NK-92 (cell line): Measurements from ENCODE around the gene ADAMTS17.

Experiments used
- DNase-seq: peaks from one replicate; lab custom pipeline; 2025; ENCODE audit not compliant: unreplicated experiment; lab: John Stamatoyannopoulos, UW

Gene ADAMTS17

DNA sequence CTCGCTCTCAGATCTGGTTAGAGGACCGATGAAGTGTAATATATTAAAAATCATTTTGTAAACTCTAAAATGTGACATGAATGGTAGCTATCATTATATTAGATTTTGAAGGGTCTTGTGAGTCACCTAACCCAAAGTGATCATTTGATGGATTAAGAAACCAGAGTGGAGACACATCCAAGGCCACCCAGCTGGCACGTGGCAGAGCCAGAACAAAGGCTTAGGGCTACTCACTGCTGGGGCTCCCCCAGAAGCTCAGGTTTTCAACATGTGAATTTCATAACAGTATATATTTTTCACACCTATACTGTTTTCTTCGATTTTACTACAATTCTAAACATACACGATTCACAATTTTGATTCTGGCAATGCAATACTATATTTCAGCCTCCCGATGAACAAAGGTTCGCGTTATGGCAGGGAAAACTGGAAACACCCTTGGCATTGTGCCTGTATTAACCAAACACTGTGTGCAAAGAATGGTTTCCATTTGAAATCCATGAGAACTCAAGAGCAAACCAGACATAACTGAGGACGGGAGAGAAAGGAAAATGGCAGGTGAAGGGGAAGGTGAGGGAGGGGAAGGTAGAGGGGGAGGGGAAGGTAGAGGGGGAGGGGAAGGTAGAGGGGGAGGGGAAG lies 88.9 kb downstream of the ADAMTS17 start:
- DNase-seq, result no peak

DNA sequence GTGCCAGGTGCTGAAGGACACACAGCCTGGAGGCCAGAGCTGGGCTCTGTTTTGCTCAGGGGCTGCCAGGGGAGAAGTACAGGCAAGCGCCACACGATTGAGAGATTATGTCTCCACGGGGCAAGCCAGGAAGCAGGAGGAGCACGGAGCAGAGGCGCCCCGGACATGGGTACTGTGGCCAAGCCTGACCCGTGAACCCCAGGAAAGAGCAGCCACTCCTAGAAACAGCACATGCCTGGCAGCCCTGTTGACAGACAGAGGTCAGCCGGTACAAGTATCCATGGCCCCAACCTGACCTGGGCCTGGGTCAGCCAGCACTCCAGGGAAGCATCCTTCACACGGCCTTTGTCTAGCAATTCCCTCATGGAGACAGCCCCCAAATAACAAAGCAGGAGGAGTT lies 89.4 kb downstream of the ADAMTS17 start:
- no peak for DNase-seq

DNA sequence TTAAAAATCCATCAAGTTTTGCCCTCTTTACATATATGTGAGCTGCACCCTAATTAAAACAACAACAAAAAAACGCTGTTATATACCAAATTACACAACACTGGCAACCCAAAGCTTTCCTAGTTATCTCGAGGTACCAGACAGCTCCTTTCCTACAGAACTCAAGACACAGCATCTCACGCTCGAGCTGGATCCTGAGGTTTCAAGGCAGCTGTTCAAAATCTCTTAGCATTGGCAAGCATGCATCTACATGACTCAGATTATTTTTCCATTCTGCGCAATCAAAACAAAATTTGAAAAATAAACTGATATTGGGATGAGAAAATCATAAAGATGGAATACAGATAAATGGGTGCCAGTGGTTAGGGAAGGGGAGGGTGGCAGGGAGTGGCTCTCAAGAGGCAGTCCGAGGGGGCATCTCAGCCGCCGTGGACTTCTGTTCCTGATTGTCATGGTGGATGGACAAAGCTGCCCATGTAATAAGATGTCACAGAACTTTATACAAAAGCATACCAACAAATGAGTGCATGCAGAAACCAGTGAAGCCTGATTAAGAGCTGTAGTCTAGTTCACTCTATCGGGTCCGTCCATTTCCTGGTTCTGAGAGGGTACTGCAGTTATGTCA lies 91.5 kb downstream of the ADAMTS17 start:
- DNase-seq, result no peak

DNA sequence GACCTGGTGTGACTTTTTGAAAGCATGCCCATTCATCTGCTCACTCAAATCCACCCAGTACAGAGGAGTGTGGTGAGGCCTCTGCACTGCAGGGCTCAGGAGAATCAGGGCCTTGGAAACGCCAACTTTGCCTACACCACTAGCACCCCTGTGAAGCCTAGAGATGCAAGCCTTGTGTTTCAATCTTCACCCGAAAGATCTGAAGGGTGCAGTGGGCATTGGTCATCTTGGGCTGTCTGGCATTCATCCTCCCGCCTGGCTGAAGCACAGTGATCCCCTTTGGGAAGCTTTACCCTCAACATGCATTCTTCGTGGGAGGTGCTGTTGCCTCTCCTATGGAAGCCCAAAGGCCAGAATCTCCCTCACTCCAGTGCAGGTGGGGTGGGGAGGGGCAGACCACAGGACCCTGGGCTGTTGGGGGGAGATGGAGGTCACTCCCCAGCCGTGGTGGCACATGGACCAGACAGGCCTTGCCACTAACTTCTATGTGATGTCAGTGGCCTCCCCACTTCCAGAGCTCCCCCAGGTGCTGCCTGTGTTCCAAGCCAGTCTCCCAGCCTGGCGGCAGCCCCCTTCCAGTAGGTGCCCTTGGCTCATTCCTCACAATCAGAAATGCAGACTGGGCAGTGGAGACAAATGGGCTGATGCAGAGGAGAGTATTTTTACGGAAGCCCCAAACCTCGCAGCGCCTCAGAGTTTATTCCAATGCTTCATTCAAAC lies 92.5 kb downstream of the ADAMTS17 start:
- no peak for DNase-seq

DNA sequence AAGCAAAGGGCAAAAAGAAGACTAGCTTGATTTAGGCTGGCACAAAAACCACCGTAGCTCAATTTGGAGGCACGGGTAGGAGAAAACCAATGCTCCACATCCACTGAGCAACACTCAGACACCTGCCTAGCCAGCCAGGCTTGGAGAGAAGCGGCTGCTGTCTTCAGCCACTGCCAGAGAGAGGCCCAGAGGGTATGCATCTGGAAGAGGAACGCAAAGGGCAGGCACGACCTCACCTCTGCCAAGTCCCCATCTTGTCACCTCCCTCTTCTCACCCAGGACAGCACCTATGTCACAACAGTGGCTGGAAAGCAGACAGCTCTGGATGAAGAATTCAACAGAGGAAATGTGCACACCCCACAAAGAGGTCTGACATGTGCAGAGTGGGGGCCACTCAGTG lies 93.5 kb downstream of the ADAMTS17 start:
- no peak for DNase-seq

DNA sequence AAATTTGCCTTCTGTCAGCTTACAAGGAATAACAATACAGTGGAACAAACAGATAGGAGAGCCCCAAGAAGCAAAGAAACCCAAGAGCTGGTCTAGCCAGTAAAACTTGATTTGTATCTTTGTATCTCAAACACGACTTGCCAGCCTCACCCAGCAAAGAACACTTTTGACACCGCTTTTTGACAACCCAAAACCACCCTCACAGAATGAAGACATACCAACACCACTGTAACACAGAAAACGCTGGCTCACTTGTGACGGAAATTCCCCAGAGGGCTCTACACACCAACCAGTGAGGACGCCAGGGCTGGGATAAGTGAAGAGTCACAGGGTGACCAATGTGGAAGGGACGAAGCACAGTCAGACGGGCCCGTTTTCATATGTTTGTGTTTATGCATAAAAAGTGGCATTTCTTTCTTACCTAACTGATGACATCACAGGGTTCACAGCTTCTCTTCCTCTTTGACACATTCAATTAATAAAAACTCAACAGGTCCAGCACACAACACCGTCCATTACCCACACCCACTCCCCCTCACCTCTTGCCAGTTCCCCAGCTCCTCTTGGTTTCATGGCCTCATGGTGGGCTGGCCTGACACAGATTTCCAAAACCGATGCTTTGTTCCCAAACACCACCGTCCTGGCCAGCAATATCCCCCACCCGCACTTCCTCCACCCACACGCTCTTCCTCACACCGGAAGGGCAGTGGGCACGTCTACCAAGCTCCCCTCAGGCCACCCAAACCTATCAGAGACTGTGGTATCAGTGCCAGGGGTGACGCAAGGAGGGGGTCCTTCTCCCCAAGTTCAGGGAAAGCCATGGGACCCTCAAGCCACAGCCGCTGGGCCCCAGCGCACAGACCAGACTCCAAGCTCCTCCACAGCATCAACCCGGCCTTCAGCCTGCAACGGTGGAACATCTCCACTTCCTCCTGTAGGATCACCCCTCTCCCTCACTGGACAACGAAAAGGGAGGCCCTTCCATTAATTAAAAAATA lies 94.2 kb downstream of the ADAMTS17 start:
- DNase-seq, result no peak

DNA sequence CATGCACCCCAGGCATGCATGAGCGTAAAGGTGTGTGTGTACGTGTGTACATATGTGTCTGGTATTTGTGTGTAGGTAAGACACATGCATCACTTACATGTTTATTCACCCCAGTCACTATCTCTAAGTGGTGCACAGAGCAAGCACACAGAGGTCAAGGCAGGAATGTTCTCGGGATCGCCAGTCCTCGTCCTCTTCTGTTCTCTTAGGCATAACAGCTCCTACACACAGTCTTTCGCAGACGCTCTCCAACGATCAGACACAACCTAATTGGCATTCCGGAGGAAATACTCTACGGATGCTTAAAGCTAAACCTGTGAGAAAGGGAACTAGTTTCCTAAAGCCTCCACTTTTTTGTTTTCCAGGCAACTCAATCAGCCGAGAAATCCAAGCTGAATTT lies 95.9 kb downstream of the ADAMTS17 start:
- DNase-seq, result no peak

DNA sequence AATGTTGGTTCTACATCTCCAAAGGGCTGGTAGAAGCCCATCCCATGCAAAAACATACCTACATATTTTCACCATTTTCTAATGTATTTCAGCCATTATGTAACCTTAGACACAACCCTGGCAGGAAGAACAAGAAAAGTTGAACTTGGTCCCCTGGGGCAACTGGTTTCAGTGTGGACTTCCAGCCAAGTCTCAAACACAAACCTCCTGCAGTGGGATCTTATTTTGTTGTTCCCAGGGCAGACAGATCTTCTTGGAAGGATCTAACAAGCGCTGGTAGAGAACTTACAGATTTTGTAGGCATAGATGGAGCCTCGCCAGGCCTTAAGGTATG lies 96.3 kb downstream of the ADAMTS17 start:
- DNase-seq, result no peak

DNA sequence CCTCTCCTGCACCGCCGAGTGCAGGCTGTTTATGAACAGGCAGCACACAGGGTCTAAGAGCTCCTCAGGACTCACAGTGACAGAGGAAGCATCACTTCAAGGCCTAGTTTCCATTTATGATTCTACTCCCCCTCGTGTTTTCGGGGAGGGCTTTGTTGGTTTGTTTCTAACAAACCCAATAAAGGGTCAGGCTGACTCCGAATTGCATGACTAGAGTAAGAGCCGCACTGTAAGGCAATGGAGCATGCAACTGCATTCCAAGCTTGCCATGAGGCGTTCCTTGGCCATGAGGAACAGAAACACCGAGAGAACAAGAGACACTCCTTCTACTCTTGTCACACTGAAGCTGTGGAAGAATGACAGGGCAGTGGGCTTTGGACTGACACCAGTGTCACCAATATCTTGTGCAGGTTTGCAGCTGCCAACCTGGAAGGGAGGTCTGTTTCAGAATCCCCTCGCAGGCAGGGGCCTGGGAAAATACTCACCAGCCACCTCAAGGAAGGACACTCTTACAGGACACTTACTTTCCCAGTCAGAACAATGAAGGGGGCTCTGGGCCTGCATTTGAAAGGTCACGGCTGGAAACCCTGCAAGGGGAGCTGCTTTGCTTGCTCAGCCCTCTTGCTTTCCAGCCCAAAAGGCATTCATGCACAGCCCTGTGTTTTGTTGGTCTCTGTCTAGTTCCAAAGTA lies 96.8 kb downstream of the ADAMTS17 start:
- no peak for DNase-seq

DNA sequence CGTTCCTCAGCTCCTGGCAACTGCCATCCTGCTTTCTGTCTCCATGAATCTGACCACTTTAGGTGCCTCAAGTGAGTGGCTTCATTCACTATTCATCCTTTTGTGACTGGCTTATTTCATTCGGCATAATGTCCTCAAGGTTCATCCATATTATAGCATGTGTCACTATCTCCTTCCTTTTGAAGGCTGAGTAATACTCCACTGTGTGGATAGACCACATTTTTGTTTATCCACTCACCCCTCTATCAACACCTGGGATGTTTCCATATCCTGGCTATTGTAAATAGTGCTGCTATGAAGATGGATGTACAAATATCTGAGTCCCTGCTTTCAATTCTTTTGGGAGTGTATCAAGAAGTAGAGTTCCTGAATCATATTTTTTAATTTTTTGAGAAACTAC lies 98.8 kb downstream of the ADAMTS17 start:
- no peak for DNase-seq

DNA sequence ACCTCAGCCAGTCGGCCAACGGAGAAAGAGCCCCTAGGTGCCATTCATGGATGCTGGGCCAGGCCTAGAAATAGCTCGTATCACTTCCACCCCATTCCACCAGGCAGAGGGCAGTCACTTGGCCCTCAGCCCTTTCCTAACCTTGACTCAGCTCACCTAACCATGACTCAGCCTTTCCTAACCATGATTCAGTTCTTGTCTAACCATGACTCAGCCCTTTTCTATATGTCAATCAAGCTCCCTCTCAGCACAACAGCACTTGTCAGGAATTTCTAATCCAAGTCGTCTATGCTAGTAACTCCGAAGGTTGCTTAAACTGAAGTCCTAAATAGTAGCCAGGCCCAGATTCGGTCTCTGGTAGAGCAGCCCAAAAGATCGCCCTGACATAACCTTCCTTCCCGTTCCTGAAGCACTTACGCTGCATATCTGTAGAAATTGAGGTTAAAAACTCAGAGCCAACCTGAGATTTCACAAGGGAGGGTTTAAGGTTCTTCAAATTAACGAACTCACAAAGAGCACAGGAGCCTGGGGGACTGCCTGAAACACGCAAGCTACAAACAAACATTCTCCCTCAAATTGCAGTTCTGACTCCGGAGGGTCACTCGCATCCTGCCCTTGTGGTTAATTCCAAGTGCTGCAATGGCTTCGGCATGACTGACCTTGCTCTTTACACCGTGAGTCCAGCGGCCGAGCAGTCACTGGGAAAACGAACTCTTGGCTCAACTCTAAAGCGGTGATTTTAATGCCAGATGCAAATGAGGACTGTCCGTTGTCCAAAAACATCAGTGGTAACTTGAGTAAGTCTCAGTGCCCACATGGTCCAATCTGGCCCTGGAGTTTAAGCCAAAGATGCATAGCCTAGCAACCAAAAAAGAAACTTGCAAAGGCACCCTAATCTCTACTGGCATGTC lies 99.9 kb downstream of the ADAMTS17 start:
- no peak for DNase-seq

DNA sequence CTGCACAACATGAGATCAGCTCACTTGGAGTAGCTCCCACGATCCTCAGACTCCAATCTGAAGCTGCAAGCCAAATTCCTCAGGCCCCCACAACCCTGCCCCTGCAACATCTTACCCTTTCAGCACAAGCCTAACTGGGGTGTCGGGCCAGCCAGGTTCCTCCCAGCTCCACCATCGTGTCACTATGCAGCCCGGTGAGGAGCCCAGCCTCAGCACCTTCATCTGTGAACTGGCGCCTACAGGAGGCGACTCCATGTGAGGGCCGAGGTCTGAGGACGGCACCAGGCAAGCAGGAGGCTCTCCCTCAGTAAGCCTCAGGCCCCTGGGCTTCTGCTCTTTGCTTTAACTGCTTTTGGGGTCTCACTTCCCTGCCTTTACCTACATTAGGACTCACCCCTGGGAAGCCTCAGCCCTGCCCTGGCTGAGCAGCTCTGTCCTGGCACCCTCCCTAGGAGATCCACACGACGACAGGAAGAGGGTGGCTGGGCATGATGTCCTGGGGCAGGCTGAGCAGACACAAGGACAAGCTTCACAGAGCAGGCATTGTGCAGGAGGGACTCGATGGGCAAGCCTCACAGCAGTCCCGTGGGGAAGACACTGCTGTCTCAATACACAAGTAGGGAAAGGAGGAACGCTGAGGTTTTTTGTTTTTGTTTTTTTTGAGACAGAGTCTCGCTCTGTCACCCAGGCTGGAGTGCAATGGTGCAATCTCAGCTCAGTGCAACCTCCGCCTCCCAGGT lies 104.6 kb downstream of the ADAMTS17 start:
- no peak for DNase-seq

DNA sequence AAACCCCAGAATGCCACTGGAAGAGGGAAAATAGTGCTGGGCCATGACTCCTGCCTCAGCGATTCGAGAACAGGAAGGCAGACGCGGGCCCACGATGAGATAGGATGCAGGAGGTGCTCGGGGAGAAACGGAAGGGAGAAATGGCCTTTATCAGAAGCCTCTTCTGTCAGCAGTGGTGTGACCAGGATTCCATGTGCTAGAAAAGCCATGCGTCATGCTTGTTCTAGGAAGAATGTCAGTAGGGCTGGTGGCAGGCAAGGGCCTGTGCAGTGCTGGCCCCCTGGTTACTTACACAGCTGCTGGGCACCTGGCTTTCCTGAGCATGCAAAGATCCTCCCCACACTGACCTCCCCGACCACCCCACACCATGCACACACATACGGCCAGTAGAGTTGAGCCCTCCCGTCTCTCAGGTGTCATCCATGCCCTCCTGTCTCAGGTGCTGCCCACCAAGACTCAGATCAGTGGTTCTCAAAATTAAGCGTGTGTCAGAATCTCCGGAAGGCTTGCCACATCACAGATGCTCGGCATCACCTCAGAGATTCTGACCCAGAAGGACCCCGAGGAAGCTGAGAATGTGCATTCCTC lies 106.7 kb downstream of the ADAMTS17 start:
- DNase-seq, result no peak

DNA sequence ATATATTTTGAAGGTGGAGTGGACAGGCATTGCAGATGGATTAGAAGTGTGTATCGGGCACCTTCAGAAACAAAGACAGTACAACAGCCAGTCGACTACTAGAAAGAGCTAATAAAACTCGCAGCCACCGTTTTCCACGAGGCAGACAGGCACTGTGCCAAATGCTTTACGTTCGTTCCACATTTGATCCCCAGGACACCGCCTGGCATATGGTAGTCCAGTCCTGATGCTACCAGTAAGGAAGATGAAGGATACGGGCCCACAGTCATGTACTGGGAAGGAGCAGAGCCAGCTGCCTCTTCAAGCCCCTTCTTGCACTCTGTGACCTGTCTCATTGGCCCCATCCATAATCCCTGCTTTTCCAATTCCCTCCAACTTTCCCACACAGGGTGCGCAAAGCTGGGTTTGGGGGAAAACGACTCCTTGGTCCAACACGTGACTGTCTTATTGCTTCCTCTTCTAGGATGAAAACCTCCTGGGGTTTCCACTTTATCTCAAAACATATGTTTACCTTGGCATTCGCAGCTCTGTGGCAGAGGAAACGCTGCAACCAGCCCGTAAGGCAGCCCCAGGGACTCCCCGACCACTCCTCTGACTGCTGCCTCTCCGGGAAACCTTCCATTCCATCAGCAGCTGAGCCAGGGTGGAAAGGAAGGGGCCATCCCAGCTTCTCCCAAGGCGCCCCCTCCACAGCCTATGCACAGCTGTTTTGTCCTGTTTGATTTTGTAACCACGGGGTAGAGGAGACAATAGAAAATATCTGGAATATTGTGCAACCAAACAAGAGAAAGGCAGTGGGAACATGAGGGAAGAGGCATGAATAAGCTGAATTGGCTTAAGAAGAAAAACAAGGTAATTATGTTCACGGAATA lies 107.4 kb downstream of the ADAMTS17 start:
- no peak for DNase-seq

DNA sequence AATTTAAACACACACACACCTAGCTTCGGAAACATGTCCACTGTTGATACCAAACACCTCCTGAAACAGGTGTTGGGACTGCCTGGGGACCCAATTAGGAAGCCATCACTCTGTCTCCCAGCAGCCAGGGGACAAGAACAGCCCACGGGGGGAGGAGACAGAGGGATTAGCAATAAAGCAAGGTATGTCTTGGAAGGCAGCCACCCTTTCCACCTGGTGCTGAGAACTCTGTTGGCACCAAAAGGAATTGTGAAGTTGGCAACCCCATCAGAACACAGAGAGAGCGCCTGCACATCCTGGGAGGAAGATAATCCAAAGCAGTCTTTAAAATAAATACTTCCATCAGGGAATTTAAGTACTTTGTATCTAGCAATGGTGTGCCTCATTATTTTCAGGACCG lies 111.0 kb downstream of the ADAMTS17 start:
- no peak for DNase-seq

DNA sequence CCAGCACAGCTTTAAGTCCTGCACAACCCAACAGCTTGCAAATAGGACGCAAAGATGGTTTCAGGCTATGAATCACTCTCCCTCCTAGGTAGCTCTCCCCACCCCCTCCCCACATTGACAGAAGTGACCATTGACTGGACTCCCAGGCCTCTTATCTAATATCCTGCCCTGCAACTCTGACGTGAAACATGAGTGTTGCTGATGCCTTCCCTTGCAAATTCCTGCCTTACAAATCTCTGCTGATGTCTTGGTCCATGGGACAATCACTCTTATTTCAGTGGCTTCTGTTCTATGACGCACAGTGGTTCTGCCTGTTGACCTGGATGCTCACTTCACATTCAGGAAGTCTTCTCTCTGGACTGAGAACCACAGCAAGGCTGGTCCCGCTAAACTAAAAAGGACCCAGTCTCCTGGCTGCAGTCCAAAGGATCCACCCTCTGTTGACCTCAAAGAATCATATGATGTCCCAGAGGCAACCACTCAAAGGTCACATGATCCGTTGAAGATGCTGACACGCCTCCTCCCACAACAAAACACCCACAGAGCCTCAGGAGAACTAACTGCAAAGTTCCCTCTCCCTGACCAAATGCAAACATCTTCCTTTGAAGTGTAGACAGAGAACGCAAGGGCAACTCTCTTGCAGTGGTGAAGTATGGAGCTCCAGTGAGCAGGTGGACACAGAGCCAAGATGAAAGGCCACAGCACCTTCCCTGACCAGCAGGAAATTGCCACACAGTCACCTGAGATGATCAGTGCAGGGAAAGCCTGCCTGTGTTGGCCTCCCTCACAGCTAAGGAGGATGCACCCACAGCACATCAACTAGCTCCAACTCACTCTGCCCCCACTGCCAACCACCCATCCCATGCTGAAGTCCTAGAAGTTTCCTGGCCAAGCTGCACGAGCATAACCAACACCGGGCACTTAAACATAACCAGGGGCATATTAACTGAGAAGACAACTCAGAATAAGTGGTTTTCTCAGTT lies 112.3 kb downstream of the ADAMTS17 start:
- no peak for DNase-seq

DNA sequence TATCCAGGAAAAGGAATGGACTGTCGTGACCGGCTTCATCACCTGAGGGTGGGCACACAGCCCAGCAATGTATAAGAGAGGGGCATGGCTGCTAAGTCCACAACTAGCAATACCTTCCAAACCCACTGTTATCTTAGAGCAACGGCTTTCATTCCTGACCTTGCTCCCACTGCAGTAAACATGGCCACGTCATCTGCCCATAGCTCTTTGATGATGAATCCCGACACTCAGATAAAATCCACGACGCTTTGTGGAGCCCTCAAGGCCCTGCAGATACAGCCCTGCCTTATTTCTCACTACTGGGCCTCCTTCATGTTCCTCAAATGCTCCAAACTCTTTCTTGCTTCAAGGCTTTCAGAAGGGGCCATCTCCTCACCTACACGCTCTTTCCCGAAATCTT lies 114.0 kb downstream of the ADAMTS17 start:
- no peak for DNase-seq
